Measurements from ENCODE around the gene EXOC1L.
"Not testable (repeated sequence)": the region's sequence is repeated elsewhere in the genome, so short reads cannot be mapped to it uniquely, and the experiment has no call there.

The EXOC1L gene

DNA sequence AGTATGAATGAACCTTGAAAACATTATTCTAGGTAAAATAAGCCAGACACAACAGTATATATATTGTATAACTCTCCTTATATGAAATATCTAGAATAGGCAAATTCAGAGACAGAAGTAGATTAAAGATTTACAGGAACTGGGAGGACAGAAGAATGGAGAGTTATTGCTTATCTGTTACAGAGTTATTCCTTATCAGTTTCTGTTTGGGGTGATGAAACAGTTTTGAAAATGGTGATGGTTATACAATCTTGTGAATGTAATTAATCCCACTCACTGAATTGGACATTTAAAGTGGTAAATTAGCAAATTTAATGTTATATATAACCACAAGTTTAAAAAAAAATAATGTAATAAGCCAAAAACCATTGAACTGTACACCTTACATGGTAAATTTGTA lies 19.4 kb downstream of the EXOC1L start:
- DNase-seq = no peak

DNA sequence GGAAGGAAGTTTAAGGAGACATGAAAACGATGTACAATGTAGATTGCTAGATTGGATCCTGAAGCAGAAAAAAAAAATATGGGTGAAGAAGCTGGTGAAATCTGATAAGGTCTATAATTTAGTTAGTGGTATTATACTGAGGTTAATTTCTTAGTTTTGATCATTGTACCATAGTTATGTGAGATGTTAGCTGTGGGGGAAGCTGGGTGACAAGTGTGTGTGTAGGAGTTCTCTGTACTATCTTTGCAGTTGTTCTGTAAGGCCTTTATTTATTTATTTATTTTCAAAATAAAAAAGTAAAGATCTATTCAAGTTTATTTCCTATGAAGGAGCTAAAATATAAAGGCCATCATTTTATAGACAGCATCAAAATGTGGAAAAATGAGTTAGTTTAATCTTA lies 21.4 kb downstream of the EXOC1L start:
- no peak for DNase-seq

GRCh38 chr4:55841373-55842239 lies 22.0 kb downstream of the EXOC1L start:
- not testable (repeated sequence) for DNase-seq

DNA sequence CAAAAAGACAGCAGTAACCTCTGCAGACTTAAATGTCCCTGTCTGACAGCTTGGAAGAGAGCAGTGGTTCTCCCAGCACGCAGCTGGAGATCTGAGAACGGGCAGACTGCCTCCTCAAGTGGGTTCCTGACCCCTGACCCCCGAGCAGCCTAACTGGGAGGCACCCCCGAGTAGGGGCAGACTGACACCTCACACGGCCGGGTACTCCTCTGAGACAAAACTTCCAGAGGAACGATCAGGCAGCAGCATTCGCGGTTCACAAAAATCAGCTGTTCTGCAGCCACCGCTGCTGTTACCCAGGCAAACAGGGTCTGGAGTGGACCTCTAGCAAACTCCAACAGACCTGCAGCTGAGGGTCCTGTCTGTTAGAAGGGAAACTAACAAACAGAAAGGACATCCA lies 22.7 kb downstream of the EXOC1L start:
- DNase-seq = not testable (repeated sequence)

- no peak for DNase-seq
Measured at GRCh38 chr4:55849724-55850123, 30.1 kb downstream of the EXOC1L start.

GRCh38 chr4:55851885-55852284 lies 32.3 kb downstream of the EXOC1L start:
- no peak for DNase-seq

- DNase-seq = peak; percentile 98
Measured at GRCh38 chr4:55853484-55854046, 34.0 kb downstream of the EXOC1L start, which contains the start of gene EXOC1. EXOC1 (plus strand) TSS chr4:55853648; CDS start chr4:55858324, 4,676 bp downstream.

GRCh38 chr4:55854129-55854528 lies 34.5 kb downstream of the EXOC1L start:
- no peak for DNase-seq

- no peak for DNase-seq
Measured at GRCh38 chr4:55857586-55857985, 38.0 kb downstream of the EXOC1L start.

GRCh38 chr4:55859711-55860110 lies 40.1 kb downstream of the EXOC1L start:
- no peak for DNase-seq

DNA sequence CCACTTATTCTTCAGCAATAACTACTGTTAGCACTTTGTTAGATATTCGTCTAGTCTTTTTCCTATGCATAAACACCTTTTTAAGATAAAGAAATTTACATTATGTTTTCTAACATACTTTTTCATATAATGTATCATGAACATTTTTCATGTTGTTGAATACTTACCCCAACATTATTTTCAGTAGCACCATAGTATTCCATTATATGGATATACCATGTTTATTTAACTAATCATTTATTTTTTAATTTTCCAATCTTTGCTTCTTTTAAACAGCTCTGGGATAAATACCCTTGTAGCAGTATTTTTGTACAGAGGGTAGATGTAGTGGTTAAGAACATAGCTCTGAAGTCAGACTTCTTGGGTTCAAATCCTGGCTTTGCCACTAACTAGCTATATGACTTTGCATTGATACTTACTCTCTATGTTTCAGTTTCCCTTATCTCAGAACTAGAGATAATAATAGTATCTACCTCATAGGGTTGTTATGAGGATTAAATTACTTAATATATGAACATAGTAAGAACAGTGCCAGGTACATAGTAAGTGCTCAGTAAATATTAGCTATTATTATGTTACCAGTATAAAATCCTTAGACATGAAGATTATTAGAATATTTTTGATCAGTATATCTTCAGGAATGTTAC lies 45.1 kb downstream of the EXOC1L start:
- DNase-seq = no peak

- DNase-seq = no peak
Measured at GRCh38 chr4:55865228-55865806, 45.7 kb downstream of the EXOC1L start.

DNA sequence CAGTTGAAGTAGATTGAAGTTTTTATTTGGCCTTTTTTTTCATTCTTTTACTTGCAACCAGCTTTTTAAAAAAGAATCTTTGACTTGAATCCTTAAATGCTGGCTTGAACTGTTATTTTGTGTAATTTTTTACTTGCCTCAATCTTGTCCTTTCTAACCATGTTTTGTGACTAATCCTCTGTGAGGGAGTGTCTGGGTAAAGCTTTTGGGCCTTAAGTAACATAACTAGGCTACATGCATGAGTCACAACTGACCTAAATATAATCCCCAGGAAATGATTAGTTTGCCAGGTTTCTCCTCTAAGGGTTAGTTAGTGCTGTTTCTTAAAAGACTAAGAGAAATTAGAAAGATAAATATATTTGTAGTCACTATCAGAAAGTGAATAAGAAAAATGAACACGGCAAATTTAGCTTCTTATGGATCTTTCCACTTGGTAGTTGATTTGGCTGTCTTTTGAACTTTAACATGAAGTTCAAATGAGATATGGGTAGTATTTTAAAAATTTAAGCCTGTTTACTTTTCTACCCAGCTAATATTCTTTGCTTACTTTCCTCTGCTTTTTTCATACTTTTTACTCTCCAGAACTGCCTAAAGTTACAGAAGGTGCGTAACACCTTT lies 46.8 kb downstream of the EXOC1L start:
- no peak for DNase-seq

DNA sequence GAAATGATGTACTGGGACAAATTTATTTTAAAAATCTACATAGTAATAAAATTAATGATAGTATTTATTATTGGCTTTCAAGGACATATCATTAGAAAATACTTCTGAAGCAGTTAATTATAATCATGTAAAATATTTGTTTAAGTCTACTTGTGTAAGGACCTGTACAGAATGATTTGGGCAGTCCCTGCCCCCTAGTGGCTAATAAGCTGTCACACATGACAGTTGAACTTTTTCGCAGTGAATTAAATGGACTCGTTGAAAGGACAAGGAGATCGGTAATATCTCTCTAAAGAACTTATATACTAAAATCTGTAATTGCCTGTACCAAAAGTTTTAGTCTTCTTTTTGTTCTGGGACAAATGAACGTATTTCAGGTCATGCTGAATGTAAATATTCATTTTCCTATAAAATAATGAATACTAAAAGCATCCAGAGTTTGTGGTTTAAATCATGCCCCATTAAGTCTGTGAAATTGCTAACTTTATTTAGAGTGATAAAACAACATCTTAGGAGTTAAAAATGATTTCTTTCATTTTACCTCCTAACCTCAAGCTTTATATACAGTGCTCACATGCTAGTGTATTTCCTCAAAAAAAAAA lies 47.5 kb downstream of the EXOC1L start:
- no peak for DNase-seq

DNA sequence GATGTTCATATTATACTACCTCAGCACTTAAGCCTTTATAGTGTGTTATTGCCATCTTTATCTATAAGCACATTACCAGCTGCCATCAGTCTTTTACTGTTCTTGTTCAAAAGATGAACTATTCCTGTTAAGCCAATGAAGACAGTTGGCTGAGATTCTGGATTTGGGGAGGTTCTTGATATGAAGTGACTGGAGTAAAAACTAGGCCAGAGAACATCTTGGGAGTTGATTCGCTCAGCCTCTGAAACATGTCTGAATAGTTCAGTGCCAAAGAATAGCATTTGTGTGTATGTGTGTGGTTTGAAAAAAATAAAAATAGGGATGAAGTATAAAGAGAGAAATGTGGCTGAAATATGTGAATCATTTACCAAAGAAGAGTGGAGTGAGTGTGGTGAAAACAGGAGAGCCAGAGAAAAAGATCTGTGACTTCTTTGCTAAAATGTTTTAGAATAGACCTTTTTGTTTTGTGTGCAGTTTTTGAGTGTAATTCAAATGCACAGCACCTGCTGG lies 49.0 kb downstream of the EXOC1L start:
- DNase-seq = no peak

DNA sequence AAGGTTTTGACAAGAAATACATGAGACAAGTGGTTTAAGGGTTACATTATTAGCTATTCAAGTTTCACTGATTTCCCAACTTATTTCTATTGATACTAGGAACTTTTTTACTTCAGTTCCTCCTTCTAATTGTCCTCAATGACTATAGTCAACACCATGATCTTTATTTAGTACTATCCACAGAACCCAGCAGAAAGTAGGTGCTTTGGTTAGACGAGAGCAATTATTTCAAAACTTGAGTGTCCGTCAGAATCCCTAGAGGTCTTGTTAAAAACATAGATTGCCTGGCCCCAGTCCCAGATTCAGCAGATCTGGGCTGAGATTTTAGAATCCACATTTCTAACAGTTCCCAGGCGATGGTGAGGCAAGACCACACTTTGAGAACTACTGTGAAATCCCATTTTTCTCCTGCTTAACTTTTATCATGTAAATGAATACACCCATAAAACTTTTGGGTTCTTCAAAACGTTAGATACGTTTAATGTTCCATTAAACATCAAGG lies 51.8 kb downstream of the EXOC1L start:
- DNase-seq = no peak

DNA sequence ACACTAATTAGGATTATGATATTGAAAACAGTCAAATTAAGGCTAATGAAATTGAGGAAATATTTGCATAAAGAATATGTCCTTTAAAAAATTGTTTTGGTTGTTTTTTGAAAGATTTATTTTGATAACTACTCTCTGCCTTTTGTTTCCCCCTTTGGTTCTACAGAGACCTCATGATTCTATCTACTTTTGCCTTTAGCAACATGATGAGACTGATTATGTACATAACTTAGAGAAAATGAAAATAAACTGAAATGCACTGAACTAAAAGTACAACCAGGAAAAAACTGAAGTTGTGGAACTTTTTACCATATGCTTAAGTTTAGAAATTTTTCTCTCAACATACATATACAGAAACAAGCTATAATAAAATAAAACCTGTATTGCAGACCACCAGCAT lies 55.2 kb downstream of the EXOC1L start:
- DNase-seq = no peak

- DNase-seq = no peak
Measured at GRCh38 chr4:55876387-55876786, 56.8 kb downstream of the EXOC1L start.

DNA sequence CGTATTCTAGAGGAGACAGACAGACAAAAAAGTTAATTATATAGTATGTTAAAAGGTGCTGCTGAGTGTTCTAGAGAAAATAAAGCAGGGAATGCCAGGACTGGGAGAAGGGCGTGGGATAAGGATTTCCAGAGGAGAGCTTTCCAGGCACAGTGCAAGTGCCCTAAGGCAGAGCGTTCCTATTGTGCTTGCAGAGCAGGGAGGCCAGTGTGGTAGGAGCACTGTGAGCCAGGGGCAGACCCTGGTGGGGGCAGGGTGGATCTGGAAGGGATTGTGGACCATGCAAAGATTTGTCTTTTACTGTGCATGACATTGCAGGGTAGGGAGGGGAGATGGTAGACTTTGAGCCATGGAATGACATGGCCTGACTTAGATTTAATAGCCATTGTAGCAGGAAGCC lies 59.6 kb downstream of the EXOC1L start:
- no peak for DNase-seq

GRCh38 chr4:55880652-55881280 lies 61.2 kb downstream of the EXOC1L start:
- no peak for DNase-seq

DNA sequence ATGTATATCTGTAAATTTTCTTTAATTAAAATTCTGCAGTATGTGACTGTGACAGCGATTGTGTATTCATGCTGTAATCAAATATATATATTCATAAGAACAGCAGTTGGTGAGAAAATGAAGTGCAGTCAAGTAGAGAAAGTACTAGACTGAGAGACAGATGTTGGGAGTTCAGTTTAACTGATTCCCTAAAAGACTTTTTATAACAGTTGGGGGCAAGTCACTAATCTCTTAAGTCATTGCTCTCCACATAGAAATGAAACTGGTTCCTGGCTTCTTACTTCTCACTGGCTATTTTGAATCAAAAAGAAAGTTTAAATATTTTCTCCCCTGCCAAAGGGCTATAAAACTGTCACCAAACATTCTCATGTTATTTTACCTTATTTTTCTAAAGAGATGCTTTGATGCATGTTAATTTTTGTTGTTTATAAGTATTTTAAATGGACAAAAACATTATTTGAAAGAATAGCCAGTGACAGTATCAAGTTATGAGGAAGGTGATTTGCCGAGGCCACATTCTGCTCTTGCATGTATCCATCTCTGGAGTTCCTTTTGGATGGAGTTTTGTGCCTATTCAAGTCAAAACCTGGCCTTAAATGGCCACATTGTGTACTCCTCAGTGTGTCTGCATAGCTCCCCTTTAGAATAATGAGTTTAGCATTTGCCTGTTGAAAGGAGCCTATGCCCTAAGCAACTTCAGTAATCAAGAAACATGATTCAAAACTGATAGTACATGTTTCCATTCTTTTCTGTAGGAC lies 64.7 kb downstream of the EXOC1L start:
- DNase-seq = no peak

Data from T-helper 9 cell (primary cell).